Suprapubic skin (tissue), 4 donors: ENCODE measurements around the gene PRR16. TPM values are rescaled to one million over a fixed set of nuclear protein-coding genes. Genes with fewer than 3 reads are reported as not detected.

ENCODE experiments used
- DNase-seq, 2 donors: peaks; one replicate each; pipeline ENCODE4 v3.0.0-alpha.2; 2019; ENCODE audit warnings: low spot score in 2 of 2
- H3K27ac ChIP-seq: fragments of 200-600 bp; sonication (generic); one replicate; pipeline ENCODE4 v1.5.1; 2019
- H3K27me3 ChIP-seq: fragments of 200-600 bp; sonication (generic); one replicate; pipeline ENCODE4 v1.5.1; 2019
- H3K36me3 ChIP-seq: fragments of 200-600 bp; sonication (generic); one replicate; pipeline ENCODE4 v1.5.1; 2019
- H3K4me1 ChIP-seq: fragments of 200-600 bp; sonication (generic); one replicate; pipeline ENCODE4 v1.5.1; 2019
- H3K4me3 ChIP-seq: fragments of 200-600 bp; sonication (generic); one replicate; pipeline ENCODE4 v1.5.1; 2019; ENCODE audit warnings: mild to moderate bottlenecking
- H3K9me3 ChIP-seq: fragments of 200-600 bp; sonication (generic); one replicate; pipeline ENCODE4 v1.5.1; 2019
- CTCF ChIP-seq, 2 donors: fragments of 200-600 bp in 1 of 2; fragments of 450-650 bp in 1 of 2; sonication (generic) in 1 of 2; IDR thresholded peaks; one replicate each; pipeline ENCODE4 v1.5.1; 2016 to 2019; ENCODE audit warnings: antibody characterized with exemption in 2 of 2, mild to moderate bottlenecking in 1 of 2, moderate library complexity in 1 of 2
- EP300 ChIP-seq: sonication (generic); formaldehyde crosslinking; IDR thresholded peaks from one replicate; pipeline ENCODE4 v1.6.1; 2017; ENCODE audit warnings: antibody characterized with exemption
- POLR2A ChIP-seq, 2 donors: fragments of 450-650 bp; IDR thresholded peaks; one replicate each; pipeline ENCODE4 v1.6.1; 2017; ENCODE audit warnings: antibody characterized with exemption in 2 of 2, mild to moderate bottlenecking in 2 of 2, moderate library complexity in 2 of 2
- POLR2AphosphoS5 ChIP-seq, 3 donors: sonication (generic); formaldehyde crosslinking; IDR thresholded peaks; one replicate each; pipeline ENCODE4 v1.6.1; 2017; ENCODE audit warnings: antibody characterized with exemption in 3 of 3
- WGBS: methylation state at CpG from one replicate; pipeline ENCODE4 v1.1.5; 2018; 5-methylcytosine and 5-hydroxymethylcytosine counted together
- total RNA-seq, 4 donors: library from RNA; depleted of rRNA; stranded (reverse); fragments of >200 nt; gene quantifications; one replicate each; pipeline ENCODE4 v1.1.0, GENCODE V29; 2016

The PRR16 gene
- total RNA-seq, 4 donors from 2014 or later: 0.76 to 1.4 (median 1.0) TPM

- H3K4me1 ChIP-seq: no peaks in the 10 kb centered on the region
- H3K9me3 ChIP-seq: no peaks in the 10 kb centered on the region
- DNase-seq: no peak
- H3K27ac ChIP-seq: no peak overlapping the region
- no peaks in the 10 kb centered on the region for H3K36me3 ChIP-seq
- H3K27me3 ChIP-seq: no peaks in the 10 kb centered on the region
- TF ChIP-seq CTCF (IDR thresholded peaks at IDR 0.05) (no peak), POLR2AphosphoS5 (IDR thresholded peaks at IDR 0.05) (no peak), POLR2A (IDR thresholded peaks at IDR 0.05) (no peak), EP300 (no peak)
- WGBS: 55% methylated on average over 3 of the region's 3 CpGs
- no peak overlapping the region for H3K4me3 ChIP-seq
Observed at GRCh38 chr5:120527251-120527650, 63.2 kb downstream of the PRR16 start.

GRCh38 chr5:120528609-120529008, 64.5 kb downstream of the PRR16 start:
- Histone ChIP-seq H3K4me3 (no peak overlapping the region), H3K9me3 (no peaks in the 10 kb centered on the region), H3K27ac (no peak overlapping the region), H3K27me3 (no peaks in the 10 kb centered on the region), H3K4me1 (no peaks in the 10 kb centered on the region), H3K36me3 (no peaks in the 10 kb centered on the region)
- WGBS: 52% methylated on average over 2 of the region's 2 CpGs
- DNase-seq: no peak
- TF ChIP-seq POLR2AphosphoS5 (IDR thresholded peaks at IDR 0.05) (no peak), POLR2A (IDR thresholded peaks at IDR 0.05) (no peak), EP300 (no peak), CTCF (IDR thresholded peaks at IDR 0.05) (no peak)

GRCh38 chr5:120529386-120529785, 65.3 kb downstream of the PRR16 start:
- no peak for DNase-seq
- no peaks in the 10 kb centered on the region for H3K36me3 ChIP-seq
- H3K4me1 ChIP-seq: no peaks in the 10 kb centered on the region
- H3K4me3 ChIP-seq: no peak overlapping the region
- no peaks in the 10 kb centered on the region for H3K27me3 ChIP-seq
- no peaks in the 10 kb centered on the region for H3K9me3 ChIP-seq
- H3K27ac ChIP-seq: no peak overlapping the region
- TF ChIP-seq POLR2AphosphoS5 (IDR thresholded peaks at IDR 0.05) (no peak), CTCF (IDR thresholded peaks at IDR 0.05) (no peak), EP300 (no peak), POLR2A (IDR thresholded peaks at IDR 0.05) (no peak)
- WGBS: 74% methylated on average over 2 of the region's 2 CpGs

DNA sequence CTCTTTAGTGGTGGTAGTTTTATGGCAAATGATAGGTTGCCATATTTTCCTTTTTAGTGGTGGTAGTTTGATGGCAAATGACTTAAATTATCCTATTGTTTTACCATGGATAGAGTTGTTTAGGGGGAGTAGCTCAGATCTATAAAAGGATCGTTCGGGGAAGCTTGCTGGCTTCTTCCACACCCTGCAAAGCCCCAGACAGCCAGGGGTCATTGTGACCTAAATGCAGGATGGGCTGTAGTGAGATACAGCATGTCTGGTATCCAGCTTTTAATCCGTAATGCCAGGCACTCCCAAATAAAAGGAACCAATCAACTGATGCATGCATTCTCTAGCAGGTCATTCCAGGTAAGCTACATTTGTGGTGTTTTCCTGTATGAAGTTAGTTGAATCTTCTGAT, 67.1 kb downstream of the PRR16 start:
- H3K9me3 ChIP-seq: no peaks in the 10 kb centered on the region
- H3K27me3 ChIP-seq: no peaks in the 10 kb centered on the region
- H3K4me1 ChIP-seq: no peaks in the 10 kb centered on the region
- 57% methylated on average over 3 of the region's 3 CpGs for WGBS
- H3K4me3 ChIP-seq: no peak overlapping the region
- no peak overlapping the region for H3K27ac ChIP-seq
- TF ChIP-seq POLR2AphosphoS5 (IDR thresholded peaks at IDR 0.05) (no peak), CTCF (IDR thresholded peaks at IDR 0.05) (no peak), EP300 (no peak), POLR2A (IDR thresholded peaks at IDR 0.05) (no peak)
- H3K36me3 ChIP-seq: no peaks in the 10 kb centered on the region
- no peak for DNase-seq

DNA sequence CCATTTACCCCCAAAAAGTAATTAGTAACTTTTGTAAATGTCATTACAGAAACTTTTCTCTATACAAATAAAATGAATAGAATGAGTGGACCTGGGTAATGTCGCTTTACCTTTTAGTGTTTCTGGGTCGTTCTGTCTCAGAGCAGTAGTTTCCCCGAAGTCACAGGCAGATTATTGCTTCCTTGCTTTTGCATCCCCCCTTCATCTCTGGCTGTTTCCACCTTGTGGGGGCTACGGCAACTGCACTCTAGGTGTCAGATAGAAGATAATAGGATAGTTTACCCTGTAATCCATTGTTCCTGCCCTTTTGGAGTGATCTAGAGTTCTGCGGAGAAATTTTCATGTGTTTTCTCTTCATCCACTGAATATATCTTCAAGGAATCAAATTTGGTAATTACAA, 68.7 kb downstream of the PRR16 start:
- no peaks in the 10 kb centered on the region for H3K9me3 ChIP-seq
- DNase-seq: no peak
- no peak for TF ChIP-seq EP300
- no peak for TF ChIP-seq POLR2A (IDR thresholded peaks at IDR 0.05)
- TF ChIP-seq POLR2AphosphoS5 (IDR thresholded peaks at IDR 0.05): no peak
- TF ChIP-seq CTCF (IDR thresholded peaks at IDR 0.05): no peak
- WGBS: 65% methylated on average over 5 of the region's 5 CpGs
- H3K4me3 ChIP-seq: no peak overlapping the region
- H3K27me3 ChIP-seq: no peaks in the 10 kb centered on the region
- no peaks in the 10 kb centered on the region for H3K4me1 ChIP-seq
- H3K27ac ChIP-seq: no peak overlapping the region
- no peaks in the 10 kb centered on the region for H3K36me3 ChIP-seq
